T-helper 22 cell (primary cell): ENCODE measurements around the gene OR2G6.
"Not testable (repeated sequence)": the region's sequence is repeated elsewhere in the genome, so short reads cannot be mapped to it uniquely, and the experiment has no call there.

Experiments
- DNase-seq: peaks from one replicate; pipeline ENCODE4 v3.0.0-alpha.2; 2020; ENCODE audit warnings: low read depth

Gene OR2G6

DNA sequence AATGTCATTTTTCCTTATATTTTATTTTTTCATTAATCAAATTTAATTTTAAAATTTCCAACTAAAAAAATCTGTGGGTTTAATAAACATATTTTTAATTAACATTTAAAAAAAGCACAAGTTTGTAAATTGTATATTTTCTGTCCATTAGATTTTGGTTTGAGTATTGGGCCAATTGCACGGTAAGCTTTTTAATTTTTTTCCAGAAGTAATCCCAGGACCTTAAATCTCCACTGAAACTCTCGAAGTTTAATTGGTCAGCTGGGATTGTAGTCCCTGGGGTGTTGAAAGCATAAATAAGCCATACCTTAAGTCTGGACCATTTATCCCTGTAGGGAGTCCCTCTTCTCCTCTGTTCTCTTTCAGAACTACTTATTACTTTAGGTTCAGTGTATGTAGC, at the start of gene OR2G6:
Gene OR2G6 (plus strand): TSS at position 301 of the 400 bp plus-strand sequence. CDS start 13,574 bp downstream, outside the sequence.
- DNase-seq, result not testable (repeated sequence)

DNA sequence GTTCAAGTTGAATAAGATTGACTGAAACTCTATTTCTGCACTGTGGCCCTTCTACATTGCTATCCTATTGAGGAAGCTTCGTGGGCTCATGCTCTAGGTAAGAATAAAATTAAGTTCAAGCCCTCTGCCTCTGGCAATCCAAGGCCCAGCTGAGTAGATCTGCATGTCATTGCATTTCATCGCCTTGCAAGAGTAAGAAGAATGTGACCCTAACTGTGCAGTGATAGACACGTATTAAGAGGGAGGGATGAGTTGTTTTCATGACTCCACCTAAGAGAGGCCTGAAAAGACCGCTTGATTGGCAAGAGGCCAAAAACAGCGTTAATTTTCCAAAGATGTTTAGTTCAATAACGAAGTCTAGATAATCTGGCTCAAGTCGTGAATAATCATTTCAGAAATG, 48.8 kb upstream of the OR2G6 start:
- not testable (repeated sequence) for DNase-seq

DNA sequence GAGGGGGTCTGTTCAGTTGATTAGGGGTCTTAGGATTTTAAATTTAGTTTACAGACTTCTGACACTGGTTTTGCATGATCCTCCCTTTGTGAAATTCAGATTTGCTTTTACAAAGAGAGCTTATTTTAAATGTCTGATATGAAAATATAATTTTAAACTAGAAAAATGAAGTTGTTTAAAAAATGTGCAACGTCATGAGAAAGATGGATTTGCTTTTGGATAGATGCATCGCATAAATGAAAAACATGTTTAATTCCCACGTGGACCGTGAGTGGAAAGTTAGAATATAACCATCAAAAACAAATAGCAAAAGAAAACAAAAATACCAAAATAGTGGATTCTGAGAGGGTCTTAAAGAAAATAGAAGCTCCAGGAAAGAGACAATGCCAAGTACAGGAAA, 36.7 kb upstream of the OR2G6 start:
- DNase-seq, result no peak

GRCh38 chr1:248472111-248472510, 35.8 kb upstream of the OR2G6 start:
- DNase-seq, result not testable (repeated sequence)

DNA sequence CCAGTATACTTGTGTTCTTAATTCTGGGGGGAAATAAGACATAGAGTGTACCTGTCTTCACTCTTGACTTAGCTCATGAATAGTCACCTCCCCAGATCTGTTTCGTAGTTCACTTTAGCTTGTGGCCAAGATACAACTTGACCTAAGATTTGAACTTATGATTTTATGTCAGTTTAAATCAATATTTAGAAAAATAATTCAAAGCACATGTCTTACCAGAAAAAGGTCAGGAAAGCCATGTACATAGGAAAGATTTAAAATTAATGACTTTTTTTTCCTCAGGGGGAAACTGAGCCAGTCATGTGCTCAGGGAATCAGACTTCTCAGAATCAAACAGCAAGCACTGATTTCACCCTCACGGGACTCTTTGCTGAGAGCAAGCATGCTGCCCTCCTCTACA, 34.8 kb upstream of the OR2G6 start, which contains the start of gene OR2T3:
Gene OR2T3 (plus strand): TSS at position 301 of the 400 bp plus-strand sequence. CDS start 0 bp downstream, at position 301.
- not testable (repeated sequence) for DNase-seq

DNA sequence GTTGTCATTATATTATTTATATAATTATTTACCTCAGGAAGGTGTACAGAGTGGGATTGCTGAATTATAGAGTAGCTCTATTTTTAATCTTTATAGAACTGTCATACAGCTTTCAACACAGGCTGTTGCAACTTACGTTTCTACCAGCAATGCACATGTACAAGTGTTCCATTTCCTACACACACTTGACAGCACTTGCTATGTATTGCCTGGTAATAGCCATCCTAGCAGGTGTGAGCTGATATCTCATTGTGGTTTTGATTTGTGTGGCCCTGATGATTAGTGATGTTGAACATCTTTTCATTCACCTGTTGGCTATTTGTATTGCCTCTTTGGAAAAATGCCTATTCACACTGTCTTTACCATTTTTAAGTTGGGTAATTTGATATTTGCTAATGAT, 32.2 kb upstream of the OR2G6 start:
- not testable (repeated sequence) for DNase-seq

DNA sequence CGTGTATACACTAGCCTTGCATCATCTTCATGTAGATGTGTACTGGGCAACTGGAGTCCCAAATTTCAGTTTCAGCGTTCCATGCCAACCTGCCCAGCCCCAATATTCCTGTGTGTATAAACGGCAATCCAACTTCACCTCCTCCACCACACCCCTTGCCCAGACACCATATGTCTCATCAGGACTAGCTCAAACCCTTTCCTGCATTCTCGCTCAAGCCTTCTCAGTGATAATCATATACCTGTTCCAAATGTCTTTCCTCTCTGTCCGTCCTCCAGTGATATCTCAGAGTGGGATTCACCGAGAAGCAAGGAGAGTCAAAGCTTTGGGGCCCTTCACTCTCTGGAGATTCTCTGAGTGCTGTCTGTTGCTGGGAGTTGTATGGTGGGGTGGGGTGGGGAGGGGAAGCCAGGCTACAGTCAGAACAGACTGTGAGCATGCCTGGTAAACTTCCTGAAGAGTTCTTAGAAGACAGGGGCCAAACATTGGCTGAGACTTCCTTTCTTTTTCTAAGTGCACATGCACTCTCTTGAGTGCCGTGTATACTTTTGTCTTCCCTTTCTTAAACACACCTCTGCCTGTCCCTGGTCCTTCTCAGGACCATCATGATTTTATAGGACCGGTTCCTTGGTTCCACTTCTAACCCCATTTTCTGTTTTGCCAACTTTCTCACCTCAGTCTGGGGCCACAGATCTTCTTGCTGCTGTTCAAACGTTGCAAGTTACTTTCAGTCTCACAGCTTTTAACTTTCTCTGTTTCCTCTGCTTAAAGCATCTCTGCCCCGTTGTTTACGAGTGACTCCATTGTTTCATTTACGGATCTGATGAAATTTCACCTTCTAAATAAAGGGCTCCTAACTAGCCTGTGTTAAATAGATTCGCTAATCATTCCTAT, 25.9 kb upstream of the OR2G6 start:
- not testable (repeated sequence) for DNase-seq

DNA sequence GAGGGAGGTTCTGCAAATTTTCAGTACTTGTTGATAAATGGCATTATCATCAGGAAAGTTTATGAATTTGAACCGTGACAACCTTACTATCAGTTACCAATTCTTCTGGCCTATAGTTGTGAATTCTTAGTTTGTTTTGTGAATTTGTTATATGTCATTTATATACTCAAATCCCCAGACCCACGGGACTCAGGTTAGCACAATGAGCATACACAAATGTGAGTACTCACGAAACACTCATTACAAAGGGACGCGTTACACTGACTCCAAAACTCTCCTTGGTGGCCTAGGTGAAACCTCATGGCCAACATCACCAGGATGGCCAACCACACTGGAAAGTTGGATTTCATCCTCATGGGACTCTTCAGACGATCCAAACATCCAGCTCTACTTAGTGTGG, 19.6 kb upstream of the OR2G6 start, which contains the start of gene OR2T5:
Gene OR2T5 (plus strand): TSS at position 301 of the 400 bp plus-strand sequence. CDS start 0 bp downstream, at position 301.
- DNase-seq, result not testable (repeated sequence)

DNA sequence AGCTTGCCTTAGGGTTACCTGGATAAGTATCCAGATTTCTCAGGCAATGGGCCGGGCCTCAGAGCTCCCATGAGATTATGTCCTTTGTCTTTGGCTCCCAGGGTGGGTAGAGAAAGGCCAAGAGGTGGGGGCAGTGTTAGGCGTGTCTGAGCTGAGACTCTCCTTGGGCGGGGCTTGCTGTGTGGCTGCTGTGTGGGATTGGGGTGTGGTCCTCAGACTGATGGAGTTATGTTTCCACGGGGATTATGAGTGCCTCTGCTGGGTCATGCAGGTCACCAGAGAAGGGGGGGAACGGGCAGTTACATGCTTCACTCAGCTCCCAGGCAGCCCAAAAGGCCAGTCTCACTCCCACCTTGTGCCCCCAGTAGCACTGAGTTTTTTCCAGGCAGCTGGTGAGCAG, 11.2 kb upstream of the OR2G6 start:
- not testable (repeated sequence) for DNase-seq

DNA sequence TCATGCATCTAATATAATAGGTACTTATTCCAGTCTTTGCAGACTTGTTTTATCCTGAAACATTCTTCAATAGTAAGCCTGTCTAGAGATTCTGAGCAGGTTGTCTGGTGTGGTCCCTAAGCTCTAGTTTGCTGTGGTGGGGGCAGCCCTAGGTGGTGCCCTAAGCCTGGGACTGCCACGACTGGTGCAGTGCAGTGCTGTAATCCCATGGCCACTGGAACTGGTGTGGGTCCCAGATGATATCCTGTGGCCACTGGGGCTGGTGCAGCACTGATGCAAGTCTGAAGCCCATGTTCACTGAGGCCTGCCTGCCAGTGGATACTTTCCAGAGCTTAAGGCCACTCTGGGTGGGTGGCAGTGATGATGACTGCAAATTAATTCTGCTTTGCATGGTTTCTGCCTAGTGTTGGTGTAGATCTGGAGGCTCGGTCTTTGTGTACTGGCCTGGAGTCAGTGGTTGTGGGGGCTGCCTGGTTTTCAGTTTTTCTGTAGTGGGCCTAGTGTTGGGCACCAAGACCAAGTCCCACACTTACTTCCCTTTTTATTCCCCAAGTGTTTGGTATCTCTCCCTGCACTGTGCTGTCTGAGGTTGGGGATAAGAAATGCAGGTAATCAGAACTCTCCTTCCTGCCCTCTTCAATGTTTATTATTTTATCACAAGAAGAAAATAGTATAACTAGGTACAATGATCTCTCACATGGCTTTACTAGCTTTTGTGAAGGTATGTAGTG, 7.4 kb upstream of the OR2G6 start:
- DNase-seq, result not testable (repeated sequence)

GRCh38 chr1:248510217-248510616, 2.3 kb downstream of the OR2G6 start:
- not testable (repeated sequence) for DNase-seq

GRCh38 chr1:248521856-248522255, 14.0 kb downstream of the OR2G6 start:
- no peak for DNase-seq

- DNase-seq, result not testable (repeated sequence)
Observed at GRCh38 chr1:248537449-248537848, 29.6 kb downstream of the OR2G6 start.

GRCh38 chr1:248547383-248547782, 39.5 kb downstream of the OR2G6 start:
- DNase-seq, result not testable (repeated sequence)

DNA sequence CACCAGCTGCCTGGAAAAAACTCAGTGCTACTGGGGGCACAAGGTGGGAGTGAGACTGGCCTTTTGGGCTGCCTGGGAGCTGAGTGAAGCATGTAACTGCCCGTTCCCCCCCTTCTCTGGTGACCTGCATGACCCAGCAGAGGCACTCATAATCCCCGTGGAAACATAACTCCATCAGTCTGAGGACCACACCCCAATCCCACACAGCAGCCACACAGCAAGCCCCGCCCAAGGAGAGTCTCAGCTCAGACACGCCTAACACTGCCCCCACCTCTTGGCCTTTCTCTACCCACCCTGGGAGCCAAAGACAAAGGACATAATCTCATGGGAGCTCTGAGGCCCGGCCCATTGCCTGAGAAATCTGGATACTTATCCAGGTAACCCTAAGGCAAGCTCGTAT, 43.2 kb downstream of the OR2G6 start:
- DNase-seq, result not testable (repeated sequence)

DNA sequence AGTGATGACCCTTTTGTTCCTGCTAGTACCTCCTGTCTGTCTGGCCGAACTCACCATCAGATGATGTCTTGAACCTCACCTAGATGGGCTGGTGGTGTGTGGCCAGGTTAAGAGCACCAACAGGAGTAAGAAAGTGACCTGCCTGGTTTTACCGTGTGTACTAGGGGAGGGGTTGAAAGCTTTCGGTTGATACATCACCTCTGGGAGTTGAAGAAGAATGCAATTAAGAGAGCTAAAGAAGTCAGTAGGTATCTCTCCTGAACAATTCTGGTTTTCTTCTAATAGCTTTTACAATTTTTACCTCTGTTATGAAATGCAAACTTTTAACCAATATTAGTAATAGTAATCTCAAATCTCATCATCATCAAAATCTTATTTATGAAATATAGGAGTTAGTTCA, 54.8 kb downstream of the OR2G6 start, which contains the start of gene OR2T29:
Gene OR2T29 (minus strand): TSS at position 101 of the 400 bp plus-strand sequence. CDS start 3,281 bp downstream, outside the sequence.
- DNase-seq, result not testable (repeated sequence)

DNA sequence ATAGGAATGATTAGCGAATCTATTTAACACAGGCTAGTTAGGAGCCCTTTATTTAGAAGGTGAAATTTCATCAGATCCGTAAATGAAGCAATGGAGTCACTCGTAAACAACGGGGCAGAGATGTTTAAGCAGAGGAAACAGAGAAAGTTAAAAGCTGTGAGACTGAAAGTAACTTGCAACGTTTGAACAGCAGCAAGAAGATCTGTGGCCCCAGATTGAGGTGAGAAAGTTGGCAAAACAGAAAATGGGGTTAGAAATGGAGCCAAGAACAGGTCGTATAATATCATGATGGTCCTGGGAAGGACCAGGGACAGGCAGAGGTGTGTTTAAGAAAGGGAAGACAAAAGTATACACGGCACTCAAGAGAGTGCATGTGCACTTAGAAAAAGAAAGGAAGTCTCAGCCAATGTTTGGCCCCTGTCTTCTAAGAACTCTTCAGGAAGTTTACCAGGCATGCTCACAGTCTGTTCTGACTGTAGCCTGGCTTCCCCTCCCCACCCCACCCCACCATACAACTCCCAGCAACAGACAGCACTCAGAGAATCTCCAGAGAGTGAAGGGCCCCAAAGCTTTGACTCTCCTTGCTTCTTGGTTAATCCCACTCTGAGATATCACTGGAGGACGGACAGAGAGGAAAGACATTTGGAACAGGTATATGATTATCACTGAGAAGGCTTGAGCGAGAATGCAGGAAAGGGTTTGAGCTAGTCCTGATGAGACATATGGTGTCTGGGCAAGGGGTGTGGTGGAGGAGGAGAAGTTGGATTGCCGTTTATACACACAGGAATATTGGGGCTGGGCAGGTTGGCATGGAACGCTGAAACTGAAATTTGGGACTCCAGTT, 57.9 kb downstream of the OR2G6 start:
- DNase-seq, result not testable (repeated sequence)

GRCh38 chr1:248569049-248569448, 61.2 kb downstream of the OR2G6 start:
- DNase-seq, result not testable (repeated sequence)

- not testable (repeated sequence) for DNase-seq
Observed at GRCh38 chr1:248570811-248571210, 62.9 kb downstream of the OR2G6 start.

GRCh38 chr1:248572049-248572448, 64.2 kb downstream of the OR2G6 start:
- DNase-seq, result not testable (repeated sequence)

GRCh38 chr1:248573856-248574255, 66.0 kb downstream of the OR2G6 start:
- DNase-seq, result not testable (repeated sequence)
